OCI-LY7 (cell line): ENCODE measurements around the gene AXL. TPM values are rescaled to one million over a fixed set of nuclear protein-coding genes. Genes with fewer than 3 reads are reported as not detected.

Source experiments
- BruUV-seq: library from RNA; stranded (reverse); fragments of 400-500 nt; replicated peaks from 2 replicates; lab custom pipeline; 2021; lab: Mats Ljungman, UMichigan
- CTCF ChIA-PET: fragments of 300-600 bp; sonication (Branson Sonifier 250); formaldehyde crosslinking; loops from one replicate; lab custom pipeline; 2022; ENCODE audit warnings: antibody characterized with exemption; ENCODE audit not compliant: unreplicated experiment; lab: Charles Lee
- POLR2A ChIA-PET: fragments of 300-600 bp; sonication (Branson Sonifier 250); formaldehyde crosslinking; loops from one replicate; lab custom pipeline; 2022; ENCODE audit warnings: antibody characterized with exemption; lab: Charles Lee
- DNase-seq: peaks from one replicate; pipeline ENCODE4 v3.0.0-alpha.2; 2015; ENCODE audit warnings: low spot score
- H2AFZ ChIP-seq: fragments of 200-600 bp; sonication (generic), shearing (Covaris generic); 2 replicates; pipeline ENCODE4 v1.6.1; 2014; ENCODE audit warnings: mild to moderate bottlenecking, antibody characterized with exemption, low read length, moderate library complexity
- H3K27ac ChIP-seq: fragments of 200-600 bp; sonication (generic); 2 replicates; pipeline ENCODE4 v1.5.1; 2014; ENCODE audit warnings: mixed run types, low read depth, mild to moderate bottlenecking, moderate library complexity, low read length, inconsistent platforms; ENCODE audit not compliant: poor library complexity, severe bottlenecking
- H3K36me3 ChIP-seq: fragments of 200-600 bp; sonication (generic); 2 replicates; pipeline ENCODE4 v1.6.1; 2014; ENCODE audit warnings: mild to moderate bottlenecking, antibody characterized with exemption, low read length, moderate library complexity, mixed read lengths; ENCODE audit not compliant: insufficient read depth
- H3K4me1 ChIP-seq: fragments of 200-600 bp; sonication (generic); 2 replicates; pipeline ENCODE4 v1.5.1; 2014; ENCODE audit warnings: mild to moderate bottlenecking, low read length; ENCODE audit not compliant: insufficient read depth, poor library complexity, severe bottlenecking
- H3K4me2 ChIP-seq: fragments of 200-600 bp; sonication (generic); 2 replicates; pipeline ENCODE4 v1.6.1; 2014; ENCODE audit warnings: mild to moderate bottlenecking, low read length
- H3K4me3 ChIP-seq: fragments of 200-600 bp; sonication (generic); 2 replicates; pipeline ENCODE4 v1.5.1; 2014; ENCODE audit warnings: mild to moderate bottlenecking, low read depth, low read length; ENCODE audit not compliant: poor library complexity, severe bottlenecking
- H3K79me2 ChIP-seq: fragments of 200-600 bp; sonication (generic); 2 replicates; pipeline ENCODE4 v1.6.1; 2016; ENCODE audit warnings: low read depth, mild to moderate bottlenecking, low read length, moderate library complexity, mixed read lengths; ENCODE audit not compliant: insufficient read depth
- H3K9me2 ChIP-seq: fragments of 200-600 bp; sonication (generic); 2 replicates; pipeline ENCODE4 v1.6.1; 2016; ENCODE audit warnings: mild to moderate bottlenecking, low read length, mixed read lengths; ENCODE audit not compliant: insufficient read depth
- H3K9me3 ChIP-seq: fragments of 200-600 bp; sonication (generic); 2 replicates; pipeline ENCODE4 v1.6.1; 2014; ENCODE audit warnings: mild to moderate bottlenecking, mixed run types, low read length, mixed read lengths
- H4K20me1 ChIP-seq: fragments of 200-600 bp; sonication (generic); 2 replicates; pipeline ENCODE4 v1.6.1; 2014; ENCODE audit warnings: mild to moderate bottlenecking, antibody characterized with exemption, low read length, moderate library complexity, mixed read lengths; ENCODE audit not compliant: insufficient read depth
- EZH2phosphoT487 ChIP-seq: fragments of 200-600 bp; sonication (generic); IDR thresholded peaks from 2 replicates; pipeline ENCODE4 v1.6.1; 2018; ENCODE audit warnings: low read depth, borderline replicate concordance, mild to moderate bottlenecking, mixed run types, antibody characterized with exemption, low read length, moderate library complexity, mixed read lengths
- intact Hi-C: fragments of 100-400 bp; cut with micrococcal nuclease; formaldehyde crosslinking; loops from one replicate; pipeline ENCODE4 v1.10.0; 2022; ENCODE audit not compliant: unreplicated experiment
- total RNA-seq, 2 experiments: library from RNA; depleted of rRNA in 1 of 2; stranded (reverse); fragments of >200 nt in 1 of 2; shearing (Covaris generic) in 1 of 2; gene quantifications; 2 replicates each; pipeline ENCODE4 v1.2.3, GENCODE V29; 2014 to 2022
- TF ChIP-seq, protein P1 (sequence below): fragments of 200-600 bp; sonication (generic); conservative IDR thresholded peaks from 2 replicates; pipeline ENCODE4 v1.5.1; 2014; ENCODE audit warnings: mild to moderate bottlenecking, antibody characterized with exemption, low read length, moderate library complexity, mixed read lengths

Gene AXL
- total RNA-seq, 2 experiments from 2014 or later, result not detected

DNA sequence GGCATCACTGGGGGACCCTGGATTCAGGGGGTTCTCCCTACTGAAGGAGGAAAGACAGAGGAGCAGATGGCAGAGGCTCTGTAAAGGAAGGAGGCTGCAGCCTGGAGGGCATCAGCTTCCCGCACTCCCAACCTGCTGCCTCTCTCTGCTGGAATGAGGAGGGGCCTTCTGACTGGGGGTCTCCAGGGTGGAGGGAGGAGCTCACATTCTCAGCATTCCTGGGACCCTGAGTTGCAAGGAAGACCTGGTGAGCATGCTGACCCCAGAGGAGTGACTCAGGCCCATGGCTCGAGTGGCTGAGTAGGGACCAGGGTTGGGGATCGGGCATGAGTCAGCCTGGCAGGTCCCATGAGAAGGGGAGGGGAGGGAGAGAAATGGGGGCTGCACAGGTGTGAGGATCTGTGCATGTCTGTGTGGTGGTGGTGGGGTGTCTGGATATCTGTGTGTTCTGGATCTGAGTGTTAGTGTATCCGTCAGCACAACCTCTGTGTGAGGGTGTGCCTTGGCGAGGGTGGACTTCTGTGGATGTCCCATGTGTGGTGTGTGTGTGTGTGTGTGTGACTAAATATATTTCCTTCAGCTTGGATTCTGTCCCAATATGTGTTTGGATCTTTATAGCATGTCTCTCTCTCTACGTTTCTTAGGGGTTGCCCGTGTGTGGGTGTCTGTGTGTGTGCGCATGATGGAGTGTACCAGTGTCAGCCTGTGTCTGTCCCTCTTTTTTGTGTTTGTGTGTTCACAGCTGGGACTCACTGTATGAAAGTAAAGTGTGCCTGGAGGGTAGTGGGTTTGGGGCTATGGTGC is 4.6 kb downstream of the AXL start:
- CTCF ChIA-PET, result no interaction called here
- H3K9me2 ChIP-seq, result no peaks in the 10 kb centered on the region
- H4K20me1 ChIP-seq, result no peaks in the 10 kb centered on the region
- no peak overlapping the region for H3K4me3 ChIP-seq
- H3K4me2 ChIP-seq, result no peak overlapping the region
- DNase-seq, result no peak
- no peaks in the 10 kb centered on the region for H3K79me2 ChIP-seq
- TF ChIP-seq EZH2phosphoT487, result no peak
- TF ChIP-seq, protein P1, sequence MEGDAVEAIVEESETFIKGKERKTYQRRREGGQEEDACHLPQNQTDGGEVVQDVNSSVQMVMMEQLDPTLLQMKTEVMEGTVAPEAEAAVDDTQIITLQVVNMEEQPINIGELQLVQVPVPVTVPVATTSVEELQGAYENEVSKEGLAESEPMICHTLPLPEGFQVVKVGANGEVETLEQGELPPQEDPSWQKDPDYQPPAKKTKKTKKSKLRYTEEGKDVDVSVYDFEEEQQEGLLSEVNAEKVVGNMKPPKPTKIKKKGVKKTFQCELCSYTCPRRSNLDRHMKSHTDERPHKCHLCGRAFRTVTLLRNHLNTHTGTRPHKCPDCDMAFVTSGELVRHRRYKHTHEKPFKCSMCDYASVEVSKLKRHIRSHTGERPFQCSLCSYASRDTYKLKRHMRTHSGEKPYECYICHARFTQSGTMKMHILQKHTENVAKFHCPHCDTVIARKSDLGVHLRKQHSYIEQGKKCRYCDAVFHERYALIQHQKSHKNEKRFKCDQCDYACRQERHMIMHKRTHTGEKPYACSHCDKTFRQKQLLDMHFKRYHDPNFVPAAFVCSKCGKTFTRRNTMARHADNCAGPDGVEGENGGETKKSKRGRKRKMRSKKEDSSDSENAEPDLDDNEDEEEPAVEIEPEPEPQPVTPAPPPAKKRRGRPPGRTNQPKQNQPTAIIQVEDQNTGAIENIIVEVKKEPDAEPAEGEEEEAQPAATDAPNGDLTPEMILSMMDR, result no peak
- BruUV-seq, result no TSS peak
- no peaks in the 10 kb centered on the region for H3K36me3 ChIP-seq
- no peak overlapping the region for H2AFZ ChIP-seq
- POLR2A ChIA-PET, result interaction anchor here (0.6 kb wide), 1 partner anchor 1123 kb away, joined by 3 read pairs; no protein-coding TSS in a partner anchor
- H3K27ac ChIP-seq, result no peak overlapping the region
- no peaks in the 10 kb centered on the region for H3K9me3 ChIP-seq
- no peaks in the 10 kb centered on the region for H3K4me1 ChIP-seq
- intact Hi-C loops, result no loop called here

DNA sequence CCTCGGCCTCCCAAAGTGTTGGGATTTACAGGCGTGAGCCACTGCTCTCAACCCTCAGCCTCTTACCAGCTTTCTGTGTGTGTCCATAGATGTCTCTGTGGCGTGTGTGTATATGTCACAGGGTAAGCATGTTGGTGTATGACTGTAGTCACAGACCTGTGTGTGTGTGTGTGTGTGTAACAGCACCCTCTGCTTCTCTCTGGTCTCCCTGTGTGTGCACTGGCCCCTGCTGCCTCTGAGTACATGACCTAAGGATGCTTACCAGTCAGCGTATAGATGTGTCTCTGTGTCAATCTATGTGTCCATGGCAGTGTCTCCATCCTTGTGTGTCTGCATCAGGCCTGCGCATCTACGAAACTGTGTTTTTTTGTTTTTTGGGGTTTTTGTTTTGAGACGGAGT is 5.6 kb downstream of the AXL start:
- Histone ChIP-seq H3K4me3 (no peak overlapping the region), H3K4me2 (no peak overlapping the region), H3K9me2 (no peaks in the 10 kb centered on the region), H3K27ac (no peak overlapping the region), H4K20me1 (no peaks in the 10 kb centered on the region), H3K9me3 (no peaks in the 10 kb centered on the region), H3K79me2 (no peaks in the 10 kb centered on the region), H3K36me3 (no peaks in the 10 kb centered on the region), H3K4me1 (no peaks in the 10 kb centered on the region), H2AFZ (no peak overlapping the region)
- BruUV-seq, result no TSS peak
- POLR2A ChIA-PET, result interaction anchor here (0.6 kb wide), 1 partner anchor 1122 kb away, joined by 3 read pairs; no protein-coding TSS in a partner anchor
- CTCF ChIA-PET, result no interaction called here
- TF ChIP-seq, protein P1, result no peak
- no peak for TF ChIP-seq EZH2phosphoT487
- intact Hi-C loops, result no loop called here
- DNase-seq, result no peak
